ENCODE results near the gene TBC1D22A.

TBC1D22A gene

GRCh38 chr22:47050401-47051051 is 288.1 kb downstream of the TBC1D22A start:
- H2AFZ ChIP-seq (ENCODE audit: low read depth, low read length), result no peak overlapping the region
- no peaks in the 10 kb centered on the region for H3K9me3 ChIP-seq (ENCODE audit: low read length)
- H3K36me3 ChIP-seq (ENCODE audit: insufficient read depth, low read length), result no peaks in the 10 kb centered on the region
- peaks cover 4% of the 10 kb centered on the region for H3K4me1 ChIP-seq (ENCODE audit: insufficient read depth, low read length)
- H3K4me3 ChIP-seq (ENCODE audit: low read length), result no peak overlapping the region
- H3K27me3 ChIP-seq (ENCODE audit: insufficient read depth, low read length), result no peaks in the 10 kb centered on the region

GRCh38 chr22:47051441-47052071 is 289.1 kb downstream of the TBC1D22A start:
- H3K9me3 ChIP-seq (ENCODE audit: low read length), result no peaks in the 10 kb centered on the region
- no peaks in the 10 kb centered on the region for H3K27me3 ChIP-seq (ENCODE audit: insufficient read depth, low read length)
- H2AFZ ChIP-seq (ENCODE audit: low read depth, low read length), result no peak overlapping the region
- peaks cover 4% of the 10 kb centered on the region for H3K4me1 ChIP-seq (ENCODE audit: insufficient read depth, low read length)
- no peaks in the 10 kb centered on the region for H3K36me3 ChIP-seq (ENCODE audit: insufficient read depth, low read length)
- no peak overlapping the region for H3K4me3 ChIP-seq (ENCODE audit: low read length)

GRCh38 chr22:47052236-47053012 is 290.0 kb downstream of the TBC1D22A start:
- no peak overlapping the region for H3K4me3 ChIP-seq (ENCODE audit: low read length)
- no peaks in the 10 kb centered on the region for H3K9me3 ChIP-seq (ENCODE audit: low read length)
- no peak overlapping the region for H2AFZ ChIP-seq (ENCODE audit: low read depth, low read length)
- H3K4me1 ChIP-seq (ENCODE audit: insufficient read depth, low read length), result peaks cover 4% of the 10 kb centered on the region
- H3K36me3 ChIP-seq (ENCODE audit: insufficient read depth, low read length), result no peaks in the 10 kb centered on the region
- no peaks in the 10 kb centered on the region for H3K27me3 ChIP-seq (ENCODE audit: insufficient read depth, low read length)

GRCh38 chr22:47053013-47053725 is 290.7 kb downstream of the TBC1D22A start:
- no peaks in the 10 kb centered on the region for H3K27me3 ChIP-seq (ENCODE audit: insufficient read depth, low read length)
- H3K4me1 ChIP-seq (ENCODE audit: insufficient read depth, low read length), result peaks cover 4% of the 10 kb centered on the region
- H2AFZ ChIP-seq (ENCODE audit: low read depth, low read length), result no peak overlapping the region
- H3K36me3 ChIP-seq (ENCODE audit: insufficient read depth, low read length), result no peaks in the 10 kb centered on the region
- no peak overlapping the region for H3K4me3 ChIP-seq (ENCODE audit: low read length)
- H3K9me3 ChIP-seq (ENCODE audit: low read length), result no peaks in the 10 kb centered on the region

GRCh38 chr22:47053726-47054141 is 291.3 kb downstream of the TBC1D22A start:
- Histone ChIP-seq H3K4me3 (ENCODE audit: low read length) (no peak overlapping the region), H3K36me3 (ENCODE audit: insufficient read depth, low read length) (no peaks in the 10 kb centered on the region), H2AFZ (ENCODE audit: low read depth, low read length) (no peak overlapping the region), H3K27me3 (ENCODE audit: insufficient read depth, low read length) (no peaks in the 10 kb centered on the region), H3K4me1 (ENCODE audit: insufficient read depth, low read length) (peaks cover 4% of the 10 kb centered on the region), H3K9me3 (ENCODE audit: low read length) (no peaks in the 10 kb centered on the region)

- peaks cover 4% of the 10 kb centered on the region for H3K4me1 ChIP-seq (ENCODE audit: insufficient read depth, low read length)
- H3K9me3 ChIP-seq (ENCODE audit: low read length), result no peaks in the 10 kb centered on the region
- no peaks in the 10 kb centered on the region for H3K36me3 ChIP-seq (ENCODE audit: insufficient read depth, low read length)
- H2AFZ ChIP-seq (ENCODE audit: low read depth, low read length), result no peak overlapping the region
- no peaks in the 10 kb centered on the region for H3K27me3 ChIP-seq (ENCODE audit: insufficient read depth, low read length)
- no peak overlapping the region for H3K4me3 ChIP-seq (ENCODE audit: low read length)
These were observed 292.0 kb downstream of the TBC1D22A start for GRCh38 chr22:47054231-47055072.

GRCh38 chr22:47055073-47055355 is 292.6 kb downstream of the TBC1D22A start:
- Histone ChIP-seq H3K27me3 (ENCODE audit: insufficient read depth, low read length) (no peaks in the 10 kb centered on the region), H3K4me3 (ENCODE audit: low read length) (no peak overlapping the region), H3K36me3 (ENCODE audit: insufficient read depth, low read length) (no peaks in the 10 kb centered on the region), H3K9me3 (ENCODE audit: low read length) (no peaks in the 10 kb centered on the region), H2AFZ (ENCODE audit: low read depth, low read length) (no peak overlapping the region), H3K4me1 (ENCODE audit: insufficient read depth, low read length) (peaks cover 4% of the 10 kb centered on the region)

- Histone ChIP-seq H3K9me3 (ENCODE audit: low read length) (no peaks in the 10 kb centered on the region), H3K4me1 (ENCODE audit: insufficient read depth, low read length) (peaks cover 4% of the 10 kb centered on the region), H2AFZ (ENCODE audit: low read depth, low read length) (no peak overlapping the region), H3K4me3 (ENCODE audit: low read length) (no peak overlapping the region), H3K36me3 (ENCODE audit: insufficient read depth, low read length) (no peaks in the 10 kb centered on the region), H3K27me3 (ENCODE audit: insufficient read depth, low read length) (no peaks in the 10 kb centered on the region)
These were observed 293.0 kb downstream of the TBC1D22A start for GRCh38 chr22:47055461-47055860.

- Histone ChIP-seq H3K4me1 (ENCODE audit: insufficient read depth, low read length) (peaks cover 4% of the 10 kb centered on the region), H3K36me3 (ENCODE audit: insufficient read depth, low read length) (peaks cover 1% of the 10 kb centered on the region)
These were observed 293.5 kb downstream of the TBC1D22A start for GRCh38 chr22:47055921-47056320.

GRCh38 chr22:47056361-47056760 is 293.9 kb downstream of the TBC1D22A start:
- Histone ChIP-seq H3K36me3 (ENCODE audit: insufficient read depth, low read length) (peaks cover 6% of the 10 kb centered on the region), H2AFZ (ENCODE audit: low read depth, low read length) (no peak overlapping the region), H3K4me3 (ENCODE audit: low read length) (no peak overlapping the region), H3K27me3 (ENCODE audit: insufficient read depth, low read length) (no peaks in the 10 kb centered on the region), H3K4me1 (ENCODE audit: insufficient read depth, low read length) (peaks cover 4% of the 10 kb centered on the region), H3K9me3 (ENCODE audit: low read length) (no peaks in the 10 kb centered on the region)

More at GRCh38 chr22:47055921-47056320, 293.5 kb downstream of the TBC1D22A start:
- H3K4me3 ChIP-seq (ENCODE audit: low read length), result no peak overlapping the region
- H2AFZ ChIP-seq (ENCODE audit: low read depth, low read length), result no peak overlapping the region
- H3K27me3 ChIP-seq (ENCODE audit: insufficient read depth, low read length), result no peaks in the 10 kb centered on the region
- H3K9me3 ChIP-seq (ENCODE audit: low read length), result no peaks in the 10 kb centered on the region

- no peaks in the 10 kb centered on the region for H3K27me3 ChIP-seq (ENCODE audit: insufficient read depth, low read length)
- H3K36me3 ChIP-seq (ENCODE audit: insufficient read depth, low read length), result peaks cover 6% of the 10 kb centered on the region
- H3K4me1 ChIP-seq (ENCODE audit: insufficient read depth, low read length), result peaks cover under 1% of the 10 kb centered on the region
- no peaks in the 10 kb centered on the region for H3K9me3 ChIP-seq (ENCODE audit: low read length)
- H2AFZ ChIP-seq (ENCODE audit: low read depth, low read length), result no peak overlapping the region
- no peak overlapping the region for H3K4me3 ChIP-seq (ENCODE audit: low read length)
These were observed 294.5 kb downstream of the TBC1D22A start for GRCh38 chr22:47056776-47057470.
